ENCODE results near the gene AOPEP.
A peak's percentile ranks its signal among the peaks of the same experiment; 100 is the strongest.

The AOPEP gene

DNA sequence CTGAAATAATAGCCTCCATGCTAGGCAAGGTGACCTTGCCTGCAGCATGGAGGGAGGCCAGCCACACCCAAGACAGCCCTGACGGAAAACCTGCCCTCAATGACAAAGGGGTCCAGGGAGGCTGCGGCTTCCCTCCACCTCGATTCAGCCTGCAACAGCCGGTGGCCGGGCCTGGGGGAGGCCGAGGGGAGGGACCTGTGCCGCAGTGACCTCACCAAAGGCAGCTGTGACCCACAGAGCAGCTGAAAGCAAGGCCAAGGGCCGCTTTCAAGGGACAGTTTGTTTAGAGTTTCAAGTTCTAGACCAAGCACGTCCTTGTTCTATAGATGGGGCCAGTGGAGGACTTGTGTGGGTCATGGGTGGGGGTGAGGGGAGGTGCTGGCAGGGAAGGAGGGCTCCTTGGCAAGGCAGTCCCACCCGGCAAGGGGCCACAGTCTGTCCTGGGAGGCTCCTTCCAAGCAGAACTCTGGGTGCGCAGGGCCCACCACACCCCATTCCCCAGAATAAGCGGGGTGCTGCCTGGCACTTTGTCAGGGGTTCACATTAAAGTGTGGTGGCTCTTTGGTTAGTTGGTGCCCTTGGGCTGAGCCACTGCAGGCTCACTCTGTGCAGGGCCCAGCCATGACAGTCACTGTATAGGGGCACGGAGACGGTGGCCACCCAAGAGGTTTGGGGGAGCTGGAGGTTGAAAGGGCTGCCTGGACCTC lies 364.5 kb downstream of the AOPEP start:
- DNase-seq: no peak

DNA sequence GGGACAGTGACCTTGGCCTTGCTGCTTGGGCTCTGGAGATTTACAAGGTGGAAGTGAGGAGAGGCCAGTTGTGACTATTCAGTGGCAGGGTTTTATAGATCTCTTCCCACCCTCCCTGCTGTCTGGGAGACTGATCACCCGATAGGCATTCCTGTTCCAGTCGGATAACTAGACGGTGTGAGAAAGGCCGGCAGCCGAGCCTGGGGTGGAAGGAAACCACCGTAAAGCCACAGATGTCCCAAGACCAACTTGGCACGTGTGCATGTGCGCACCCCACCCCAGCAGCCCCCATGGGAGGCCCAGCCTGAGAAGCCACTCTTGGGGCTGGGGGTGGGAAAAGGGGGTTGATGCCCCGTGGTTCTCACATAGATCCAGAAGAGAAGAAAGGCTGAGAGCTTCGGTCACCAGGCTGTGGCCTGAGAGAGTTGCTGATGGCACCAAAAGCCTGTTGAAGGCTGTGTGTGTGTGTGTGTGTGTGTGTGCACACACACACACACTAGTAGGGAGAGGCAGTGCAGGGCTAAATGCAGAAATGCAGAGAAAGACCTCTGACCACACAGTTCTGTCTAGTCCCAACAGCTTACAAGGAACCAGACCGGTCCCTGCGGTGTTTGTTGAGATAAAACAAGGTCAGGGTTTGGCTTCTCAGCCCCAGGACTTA lies 365.2 kb downstream of the AOPEP start:
- DNase-seq: no peak

DNA sequence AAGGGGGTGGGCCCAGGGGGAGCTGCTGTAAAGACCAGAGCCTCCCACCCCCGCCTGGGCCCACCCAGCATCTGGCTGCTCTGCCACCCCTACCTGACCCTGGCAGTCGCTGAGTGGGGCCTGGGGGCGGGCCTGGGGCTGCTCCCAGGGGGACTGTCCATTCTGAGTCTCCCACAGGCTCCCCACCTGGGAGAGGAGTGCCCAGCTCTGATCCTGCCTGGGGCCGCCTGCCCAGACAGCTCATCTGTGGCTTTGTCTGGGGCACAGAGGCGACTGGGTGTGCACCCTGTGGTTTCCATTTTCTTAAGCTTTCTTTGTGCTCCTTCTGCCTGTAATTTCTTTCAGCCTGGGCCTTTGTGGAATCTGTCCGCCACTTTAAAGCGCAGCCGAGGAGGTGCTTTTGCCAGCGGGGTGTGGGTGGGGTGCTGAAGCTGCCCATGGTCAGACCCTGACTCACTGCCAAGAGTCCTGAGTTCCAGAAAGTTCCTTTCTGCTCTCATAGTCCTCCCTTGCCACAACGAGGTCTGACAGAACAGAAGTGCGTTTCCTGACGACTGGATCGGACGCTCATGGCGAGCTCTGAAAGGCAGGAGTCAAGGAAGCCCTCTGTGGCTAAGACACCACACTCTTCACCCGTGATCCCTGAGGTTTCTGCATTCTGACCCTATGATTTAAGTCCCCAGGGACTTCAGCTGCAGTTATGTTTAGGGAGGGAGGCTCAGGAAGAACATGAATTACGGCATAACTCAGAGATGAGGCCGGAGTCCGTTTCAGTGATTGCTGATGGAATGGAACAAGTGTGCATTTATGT lies 366.0 kb downstream of the AOPEP start:
- peak; percentile 2 for DNase-seq

DNA sequence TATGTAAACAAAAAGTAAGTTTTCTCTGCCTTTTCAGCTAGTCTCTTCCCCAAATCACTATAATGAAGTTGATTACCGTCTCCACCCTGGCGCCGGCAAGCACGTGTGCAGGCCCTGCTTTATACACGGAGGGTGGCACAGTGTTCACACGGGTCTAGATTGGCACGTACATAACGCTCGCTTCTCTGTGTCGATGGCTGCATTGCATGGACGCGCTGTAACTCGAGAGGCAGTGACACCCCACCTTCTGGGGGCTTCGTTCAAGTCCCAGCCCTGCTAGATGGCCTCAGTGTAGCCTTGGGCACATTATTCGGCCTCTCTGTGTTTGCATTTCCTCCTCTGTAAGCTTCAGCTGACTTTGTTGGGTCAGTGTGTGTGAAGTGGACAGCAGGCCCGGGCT lies 367.1 kb downstream of the AOPEP start:
- DNase-seq: no peak

DNA sequence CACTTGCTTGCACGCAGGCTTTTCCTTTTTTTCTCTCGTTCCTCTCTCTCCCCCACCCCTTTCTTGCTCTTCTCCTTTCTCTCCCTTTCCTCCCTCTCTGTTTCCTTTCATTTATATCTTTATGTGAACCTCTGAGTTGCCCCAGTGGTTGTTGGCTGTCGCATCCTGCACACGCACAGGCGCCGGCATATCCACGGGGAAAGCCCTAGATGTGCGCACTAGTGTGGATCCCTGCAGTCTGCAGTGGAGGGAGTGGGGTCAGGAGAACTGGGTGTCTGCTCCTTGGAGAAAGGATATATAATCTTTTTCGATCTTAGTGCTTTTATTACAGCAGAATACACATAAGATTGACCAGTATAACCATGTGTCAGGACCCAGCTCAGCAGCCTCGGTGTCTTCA lies 367.5 kb downstream of the AOPEP start:
- DNase-seq: no peak

DNA sequence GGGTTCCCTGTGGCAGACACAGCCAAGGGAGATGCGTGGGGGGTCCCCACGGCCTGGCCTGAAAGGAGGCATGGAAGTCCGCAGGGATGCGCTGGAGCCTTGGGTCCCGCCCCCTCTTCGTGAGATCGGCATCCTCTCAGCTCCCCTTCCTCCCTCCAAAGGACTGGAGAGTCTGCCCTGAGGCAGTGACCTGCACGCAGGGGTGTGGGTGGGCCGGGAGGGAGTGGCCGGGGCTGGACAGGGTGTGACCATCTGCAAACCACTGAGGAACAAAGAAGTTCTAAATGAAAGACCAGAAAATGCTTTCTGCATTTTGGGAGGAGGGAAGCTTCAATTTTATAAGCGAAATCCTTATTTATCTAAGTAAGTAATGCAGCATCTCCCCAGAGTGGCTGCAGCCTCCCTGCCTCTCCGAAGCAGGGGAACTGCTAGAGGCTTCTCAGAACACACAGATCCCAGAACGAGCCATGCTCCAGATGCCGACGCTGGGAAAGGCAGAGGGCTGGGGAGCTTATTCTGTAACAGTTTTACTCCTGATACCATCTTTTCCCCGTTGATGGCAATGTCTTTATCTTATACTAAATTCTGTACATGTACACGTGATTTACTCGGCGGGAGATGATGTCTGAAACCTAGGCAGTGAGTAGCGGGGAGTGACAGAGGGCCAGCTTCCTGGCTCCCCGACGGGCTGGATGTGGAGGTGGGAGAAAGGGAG lies 369.3 kb downstream of the AOPEP start:
- no peak for DNase-seq

DNA sequence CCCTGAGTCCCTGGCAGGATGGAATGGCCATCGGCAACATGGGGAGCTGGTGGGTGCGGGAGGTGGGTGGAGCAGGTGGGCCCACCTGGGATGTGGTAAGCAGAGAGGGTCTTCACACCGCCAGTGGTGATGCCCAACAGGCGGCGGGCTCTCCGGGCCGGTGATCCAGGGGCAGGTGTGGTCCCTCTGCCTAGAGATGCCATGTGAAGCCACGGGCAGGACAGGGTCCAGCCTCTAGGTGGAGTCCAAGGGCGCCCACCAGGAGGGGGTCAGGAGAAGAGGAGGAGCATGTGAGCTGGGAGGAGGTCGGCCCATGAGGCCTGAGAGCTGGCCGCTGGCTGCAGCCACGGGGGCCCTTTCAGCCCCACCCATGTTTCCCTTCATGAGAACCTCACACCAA lies 369.9 kb downstream of the AOPEP start:
- DNase-seq: no peak

DNA sequence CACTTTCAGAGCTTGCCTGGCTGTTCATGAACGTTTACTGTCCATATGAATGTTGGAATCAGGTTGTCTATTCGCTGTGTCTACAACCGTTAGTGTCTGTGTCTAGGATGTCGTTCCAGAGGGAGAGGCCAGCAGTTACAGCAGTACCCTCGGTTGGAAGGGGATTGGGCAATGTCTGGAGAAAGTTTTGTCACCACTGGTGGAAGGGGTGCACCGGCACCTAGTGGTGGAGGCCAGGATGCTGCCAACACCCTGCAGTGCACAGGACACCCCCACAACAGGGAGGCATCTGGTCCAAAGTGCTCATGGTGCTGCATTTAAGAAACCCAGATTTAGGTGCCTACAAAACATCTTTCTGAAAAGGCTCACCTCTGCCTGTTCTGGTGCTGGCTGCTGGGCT lies 370.3 kb downstream of the AOPEP start:
- no peak for DNase-seq

DNA sequence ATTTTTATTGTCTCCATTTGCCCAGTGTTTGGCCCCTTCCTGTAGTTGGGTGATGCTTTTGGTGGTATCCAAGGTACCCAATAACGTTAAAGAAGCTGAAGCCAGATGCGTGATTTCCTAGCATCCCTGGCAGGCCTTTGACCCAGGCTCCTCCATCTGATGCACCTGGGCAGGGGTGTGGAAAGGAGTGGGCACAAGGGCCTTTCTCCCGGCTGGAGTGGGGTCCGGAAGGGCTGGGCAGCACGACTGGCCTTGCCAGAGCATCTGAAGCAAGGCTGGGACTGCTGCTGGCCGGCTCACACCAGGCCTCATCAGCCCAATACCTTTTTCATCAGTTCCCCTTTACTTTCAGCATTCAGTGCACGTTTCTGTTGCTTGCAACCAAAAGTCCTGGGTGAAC lies 370.8 kb downstream of the AOPEP start:
- DNase-seq: no peak

DNA sequence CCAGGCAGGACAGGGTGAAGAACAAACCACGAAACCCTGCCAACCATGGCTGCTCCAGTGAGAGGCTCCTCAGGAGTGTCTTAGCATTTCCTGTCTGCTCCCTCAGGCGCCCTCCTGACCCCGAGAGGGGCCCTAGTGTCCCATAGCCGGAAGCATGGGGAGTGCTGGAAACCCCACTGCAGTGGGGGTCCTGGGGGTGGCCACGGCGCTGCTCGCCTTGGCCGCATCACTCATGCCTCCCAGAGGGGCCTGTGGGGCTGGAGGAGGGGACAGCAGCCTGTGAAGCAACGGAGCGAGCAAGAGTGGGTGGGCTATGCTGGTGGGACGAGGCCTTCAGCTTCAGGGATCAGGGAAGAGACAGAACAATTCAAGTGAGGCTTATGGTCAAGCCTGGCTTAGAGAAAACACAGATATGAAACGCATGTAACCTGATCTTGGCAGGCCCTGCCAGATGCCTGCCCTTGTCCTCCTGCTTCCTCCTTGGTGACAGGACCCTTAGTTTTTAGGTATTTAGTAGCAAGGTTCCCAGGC lies 372.0 kb downstream of the AOPEP start:
- no peak for DNase-seq

DNA sequence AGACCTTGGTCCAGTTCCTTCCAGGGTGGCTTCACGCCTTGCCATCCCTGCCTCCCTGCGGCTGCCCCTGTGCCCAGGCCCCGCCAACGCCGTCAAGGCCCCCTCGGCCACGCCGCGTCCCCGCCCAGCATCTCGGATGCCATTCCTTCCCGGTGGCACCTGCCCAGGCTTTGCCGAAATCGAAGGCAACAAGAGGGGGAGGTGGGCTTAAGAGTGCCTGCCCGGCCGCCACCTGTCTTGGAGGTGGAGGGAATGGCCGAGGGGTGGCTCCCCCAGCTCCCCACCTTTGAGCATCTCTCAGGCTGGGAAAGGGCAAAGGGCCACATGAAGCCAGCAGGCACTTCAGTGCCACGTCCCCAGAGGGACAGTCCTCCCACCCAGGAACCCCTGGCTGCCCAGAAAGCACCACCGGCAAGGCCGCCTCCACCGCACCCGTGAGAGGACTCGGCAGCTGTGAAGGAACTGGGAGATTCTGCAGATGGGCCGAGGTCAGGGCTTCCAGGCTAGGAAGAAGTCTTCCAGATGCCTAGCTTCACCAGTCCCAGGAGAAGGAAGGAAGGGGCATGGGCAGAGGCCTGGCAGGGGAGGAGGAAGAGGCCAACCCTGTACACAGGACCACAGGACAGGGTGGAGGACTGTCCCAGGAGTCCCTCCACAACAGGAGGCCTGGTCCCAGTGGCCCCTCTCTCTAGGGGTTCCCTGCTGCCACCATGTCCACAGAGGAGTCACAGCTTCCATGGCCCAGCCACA lies 373.0 kb downstream of the AOPEP start:
- DNase-seq: no peak

DNA sequence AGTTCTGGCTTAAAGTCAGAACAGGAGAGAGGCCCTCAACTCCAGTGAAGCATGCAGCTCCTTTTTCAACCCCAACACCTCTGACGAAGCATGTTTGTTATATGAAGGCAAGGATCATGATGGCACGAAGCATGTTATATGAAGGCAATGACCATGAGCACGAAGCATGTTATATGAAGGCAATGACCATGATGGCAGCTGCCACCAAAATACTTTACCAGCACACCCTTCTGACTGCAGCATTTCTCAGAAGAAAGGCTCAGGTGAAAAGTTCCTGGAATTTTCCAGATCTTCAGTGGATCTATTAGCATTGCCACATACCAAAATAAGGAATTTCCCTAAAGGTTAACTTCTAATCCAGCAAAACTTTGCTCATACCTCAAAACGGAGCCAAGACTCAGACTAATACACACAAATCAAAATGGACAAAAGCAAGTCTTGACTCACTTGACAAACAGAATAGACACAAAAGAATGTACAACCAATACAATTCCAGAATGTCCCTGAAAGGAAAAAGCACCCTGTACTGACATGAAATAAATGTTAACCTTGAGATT lies 373.6 kb downstream of the AOPEP start:
- no peak for DNase-seq

DNA sequence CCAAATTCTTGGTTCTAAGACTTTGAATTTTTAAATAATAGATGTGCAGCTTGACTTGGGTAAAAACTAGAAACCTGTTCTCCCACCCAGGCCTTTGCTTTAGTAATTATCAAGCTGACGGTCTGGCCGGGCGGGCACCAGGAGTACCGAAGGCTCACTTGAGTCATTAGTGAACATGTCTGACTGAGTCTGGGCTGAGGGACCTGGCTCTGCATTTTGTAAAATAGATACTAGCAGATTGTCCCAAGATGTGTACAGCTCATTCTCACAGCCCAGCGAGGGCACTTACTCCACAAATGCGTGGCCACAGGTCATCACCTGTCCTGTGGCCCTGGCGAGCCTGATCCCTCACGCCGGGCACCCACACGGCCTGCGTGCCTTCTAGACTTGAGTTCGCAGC lies 374.8 kb downstream of the AOPEP start:
- DNase-seq: no peak

DNA sequence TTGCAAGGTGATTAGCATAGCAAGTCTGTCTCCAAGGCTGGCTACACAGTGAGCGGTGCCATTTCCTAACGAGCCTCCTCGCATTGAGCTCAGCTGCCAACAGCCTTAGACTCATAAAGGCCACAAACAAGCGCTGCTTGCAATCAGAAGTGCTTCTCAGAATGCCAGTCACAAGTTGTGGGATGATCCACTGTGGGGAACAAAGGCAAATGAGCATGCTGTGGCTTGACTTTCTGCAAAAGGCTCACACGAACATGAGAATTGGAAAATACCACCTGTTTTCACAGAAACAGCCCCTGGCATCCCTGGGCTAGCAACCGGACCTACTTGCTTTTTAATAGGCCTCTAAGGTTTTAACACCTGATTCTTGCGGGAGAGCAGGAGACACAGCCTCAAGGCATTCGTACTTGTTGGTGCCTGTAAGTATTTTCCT lies 375.5 kb downstream of the AOPEP start:
- DNase-seq: no peak

DNA sequence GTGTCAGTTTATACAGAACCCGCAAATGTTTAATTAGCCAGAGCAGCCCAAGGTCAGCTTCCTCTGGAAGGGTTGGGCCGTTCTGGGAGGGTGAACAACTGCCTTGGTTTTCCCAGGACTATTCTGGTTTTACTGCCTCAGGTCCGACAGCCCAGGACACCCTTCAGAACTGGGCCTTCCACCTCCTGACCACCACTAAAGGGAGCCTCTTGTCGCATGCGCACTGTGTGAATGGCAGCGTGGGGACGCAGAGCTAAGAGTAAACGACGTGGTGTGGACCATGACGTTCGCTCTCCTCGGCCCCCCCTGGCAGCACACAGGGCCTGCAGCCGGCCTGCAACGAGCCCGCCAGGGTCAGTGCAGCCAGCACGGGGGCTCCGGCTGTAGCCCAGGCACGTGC lies 376.1 kb downstream of the AOPEP start:
- no peak for DNase-seq

DNA sequence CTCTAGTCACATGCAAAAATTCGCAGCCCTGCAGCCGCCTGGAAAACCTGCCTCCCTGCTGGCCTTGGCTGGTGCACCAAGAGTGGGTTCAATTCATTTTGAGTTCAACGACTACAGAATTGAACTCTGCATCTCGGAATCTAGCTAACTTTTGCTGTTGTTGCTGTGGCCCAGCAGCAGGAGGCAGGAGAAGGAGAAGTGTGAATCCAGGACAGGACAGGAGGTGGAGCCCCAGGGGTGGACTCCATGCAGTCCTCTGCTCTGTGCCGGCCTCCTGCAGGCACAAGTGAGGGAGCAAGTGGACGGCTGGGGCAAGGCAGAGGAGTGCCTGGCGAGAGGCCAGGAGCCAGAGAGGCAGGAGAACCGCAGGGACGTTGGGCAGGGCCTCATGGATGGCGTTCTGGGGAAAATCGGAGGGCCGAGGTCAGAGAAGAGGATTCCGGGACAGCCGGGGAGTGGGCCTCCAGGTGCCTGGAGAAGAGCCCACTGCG lies 376.8 kb downstream of the AOPEP start:
- no peak for DNase-seq

DNA sequence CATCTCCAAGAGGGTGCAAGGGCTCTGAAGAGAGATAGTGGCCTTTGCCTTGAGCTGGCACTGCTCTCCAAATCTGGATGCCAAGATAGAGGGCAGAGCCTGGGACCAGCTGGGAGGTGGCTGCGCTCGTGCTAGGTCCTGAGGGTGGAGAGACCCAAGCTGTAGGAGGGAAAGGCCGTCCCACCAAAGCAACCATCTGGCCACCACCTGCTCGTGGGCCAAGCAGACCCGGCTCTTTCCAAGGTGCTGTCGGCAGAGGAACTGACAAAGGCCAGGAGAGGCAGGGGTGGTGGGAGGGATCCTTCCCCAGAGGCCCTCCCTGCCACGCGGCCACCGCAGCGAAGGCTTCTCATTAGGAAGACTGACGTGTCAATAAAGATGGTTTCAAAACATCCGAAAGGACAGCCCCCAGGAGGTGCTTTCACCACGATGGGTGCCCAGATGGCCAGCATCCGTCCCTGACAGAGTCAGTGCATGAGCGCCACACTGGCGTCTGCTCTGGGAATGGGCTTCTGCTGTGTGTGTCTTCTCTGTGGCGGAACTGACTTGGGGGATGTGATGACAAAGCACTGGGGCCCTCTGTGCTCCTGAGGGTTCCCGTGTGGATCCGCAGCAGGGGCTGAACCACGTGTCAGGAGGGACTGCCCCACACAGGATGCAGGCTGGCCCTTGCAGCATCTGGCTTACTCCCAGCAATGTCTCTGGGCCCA lies 377.5 kb downstream of the AOPEP start:
- DNase-seq: no peak

DNA sequence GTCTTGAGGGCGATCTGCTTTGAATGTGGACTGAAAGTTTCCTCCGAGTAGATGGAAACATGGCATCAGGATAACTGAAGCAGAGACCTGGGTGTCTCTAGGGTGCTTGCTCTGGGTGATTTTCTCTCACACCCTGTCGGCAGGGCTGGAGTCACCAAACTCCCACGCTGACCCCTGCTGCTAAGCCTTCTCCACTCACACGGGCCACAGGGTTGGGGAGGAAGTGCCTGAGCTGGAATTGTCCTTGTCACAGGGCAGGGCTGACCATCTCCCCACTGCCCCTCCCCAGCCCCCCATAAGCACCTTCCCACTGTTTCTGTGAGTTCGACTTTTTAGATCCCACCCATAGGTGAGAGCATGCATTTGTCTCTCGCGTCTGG lies 378.1 kb downstream of the AOPEP start:
- DNase-seq: no peak

DNA sequence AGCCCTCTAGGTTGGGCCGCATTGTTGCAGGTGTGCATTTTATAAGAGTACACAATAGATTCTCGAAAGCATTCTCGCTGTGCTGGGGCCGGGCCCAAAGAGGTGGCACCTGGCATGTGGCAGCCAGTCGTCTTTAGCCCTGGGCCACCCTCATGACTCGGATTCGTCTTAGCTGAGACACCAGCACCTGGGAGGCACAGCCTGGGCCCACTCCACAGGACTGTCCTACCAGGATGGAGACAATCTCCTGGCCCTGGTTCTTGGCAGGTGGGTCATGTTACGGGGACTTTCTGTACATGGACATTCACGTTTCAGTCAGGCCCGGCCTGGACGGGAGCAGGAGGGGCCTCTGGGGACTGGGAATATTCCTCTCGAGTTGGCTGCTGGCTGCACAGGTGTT lies 378.5 kb downstream of the AOPEP start:
- DNase-seq: no peak

DNA sequence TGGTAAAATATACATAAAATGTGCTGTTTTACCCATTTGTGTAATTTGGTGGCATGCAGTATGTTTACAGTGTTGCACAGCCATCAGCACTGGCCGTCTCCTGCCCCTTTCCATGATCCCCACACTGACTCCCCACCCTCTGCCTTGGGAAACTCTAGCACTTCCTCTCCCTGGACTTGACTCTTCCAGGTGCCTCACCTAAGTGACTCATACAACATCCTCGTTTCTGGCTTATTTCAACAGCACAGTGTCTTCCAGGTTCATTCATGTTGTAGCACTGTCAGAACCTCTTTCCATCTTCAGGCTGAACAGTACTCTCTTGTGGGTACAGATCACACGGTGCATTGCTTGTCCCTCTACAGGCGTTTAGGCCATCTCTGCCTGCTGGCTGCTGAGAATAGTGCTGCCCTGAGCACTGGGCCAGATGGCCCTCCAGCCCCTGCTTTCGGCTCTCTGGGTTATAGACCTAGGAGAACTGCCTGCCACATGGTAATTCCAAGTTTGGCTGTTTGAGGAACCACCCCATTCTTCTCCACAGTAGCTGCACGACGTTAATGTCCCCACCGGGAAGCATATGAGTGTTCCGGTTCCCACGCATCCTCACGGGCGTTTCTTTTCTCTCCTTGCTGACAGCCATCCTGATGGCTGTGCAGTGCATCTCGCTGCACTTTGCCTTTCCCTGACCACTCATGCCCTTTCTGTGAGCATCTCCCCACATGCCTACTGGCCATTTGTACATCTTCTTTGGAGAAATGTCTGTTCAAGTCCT lies 379.2 kb downstream of the AOPEP start:
- no peak for DNase-seq
